Ishikawa (cell line): ENCODE data around the gene SEMA3D.
A peak's percentile ranks its signal among the peaks of the same experiment; 100 is the strongest.

ENCODE experiments used
- CEBPB ChIP-seq: IDR thresholded peaks from 2 replicates; pipeline ENCODE4 v1.6.1; 2012
- CREB1 ChIP-seq: IDR thresholded peaks from 2 replicates; pipeline ENCODE4 v1.6.1; 2012; ENCODE audit warnings: low read depth
- EGR1 ChIP-seq: IDR thresholded peaks from 2 replicates; pipeline ENCODE4 v1.6.1; 2012
- EP300 ChIP-seq: IDR thresholded peaks from 2 replicates; pipeline ENCODE4 v1.6.1; 2012; ENCODE audit warnings: borderline replicate concordance
- FOXM1 ChIP-seq: IDR thresholded peaks from 2 replicates; pipeline ENCODE4 v1.6.1; 2012; ENCODE audit warnings: low read depth, borderline replicate concordance
- MAX ChIP-seq: IDR thresholded peaks from 2 replicates; pipeline ENCODE4 v1.6.1; 2012
- NFIC ChIP-seq: IDR thresholded peaks from 2 replicates; pipeline ENCODE4 v1.6.1; 2012
- RAD21 ChIP-seq: IDR thresholded peaks from 2 replicates; pipeline ENCODE4 v1.6.1; 2012; ENCODE audit warnings: low read depth
- REST ChIP-seq: IDR thresholded peaks from 2 replicates; pipeline ENCODE4 v1.6.1; 2012; ENCODE audit warnings: low read depth, mild to moderate bottlenecking
- TAF1 ChIP-seq: IDR thresholded peaks from 2 replicates; pipeline ENCODE4 v1.6.1; 2012; ENCODE audit warnings: low read depth, mild to moderate bottlenecking
- TCF12 ChIP-seq: IDR thresholded peaks from 2 replicates; pipeline ENCODE4 v1.6.1; 2012; ENCODE audit warnings: low read depth
- TEAD4 ChIP-seq: IDR thresholded peaks from 2 replicates; pipeline ENCODE4 v1.6.1; 2012
- YY1 ChIP-seq: IDR thresholded peaks from 2 replicates; pipeline ENCODE4 v1.6.1; 2012; ENCODE audit warnings: low read depth
- ZBTB7A ChIP-seq: IDR thresholded peaks from 2 replicates; pipeline ENCODE4 v1.6.1; 2012; ENCODE audit warnings: low read depth
- TF ChIP-seq, protein P1 (sequence below): IDR thresholded peaks from 2 replicates; pipeline ENCODE4 v1.6.1; 2012

SEMA3D gene

DNA sequence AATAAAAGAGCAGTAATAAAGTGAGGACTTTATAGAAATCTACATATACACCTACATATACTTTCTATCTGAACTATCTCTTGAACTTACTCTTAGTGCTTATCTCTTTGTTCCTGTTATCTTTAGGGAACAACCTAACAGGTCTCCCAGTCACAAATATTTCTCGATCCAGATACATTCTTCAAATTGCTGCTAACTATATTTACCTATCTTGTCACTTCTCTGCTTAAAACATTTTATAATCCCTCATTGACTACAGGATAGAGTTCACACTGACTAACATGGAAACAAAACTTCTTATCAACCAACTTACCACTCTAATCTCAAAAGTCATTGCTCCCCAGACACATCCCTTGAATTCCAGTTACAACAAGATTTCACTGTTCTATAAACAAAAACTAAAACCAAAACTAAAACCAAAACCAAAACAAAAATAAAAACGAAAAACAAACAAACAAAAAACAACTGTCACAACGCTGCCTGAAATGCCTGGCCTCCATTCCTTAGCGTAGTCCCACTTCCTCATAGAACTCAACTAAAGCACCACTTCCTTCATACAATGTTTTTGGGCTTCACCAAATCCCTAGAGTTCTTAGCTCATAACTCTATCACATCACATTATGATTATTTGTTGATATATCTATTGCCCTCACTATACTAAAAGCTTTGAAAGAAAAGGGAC lies 134.7 kb downstream of the SEMA3D start:
- no peak for TF ChIP-seq REST
- TF ChIP-seq, protein P1, sequence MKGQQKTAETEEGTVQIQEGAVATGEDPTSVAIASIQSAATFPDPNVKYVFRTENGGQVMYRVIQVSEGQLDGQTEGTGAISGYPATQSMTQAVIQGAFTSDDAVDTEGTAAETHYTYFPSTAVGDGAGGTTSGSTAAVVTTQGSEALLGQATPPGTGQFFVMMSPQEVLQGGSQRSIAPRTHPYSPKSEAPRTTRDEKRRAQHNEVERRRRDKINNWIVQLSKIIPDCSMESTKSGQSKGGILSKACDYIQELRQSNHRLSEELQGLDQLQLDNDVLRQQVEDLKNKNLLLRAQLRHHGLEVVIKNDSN = no peak
- no peak for TF ChIP-seq MAX
- TF ChIP-seq YY1 = no peak
- TF ChIP-seq EGR1 = no peak
- no peak for TF ChIP-seq RAD21
- TF ChIP-seq ZBTB7A = no peak
- TF ChIP-seq TEAD4 = no peak
- TF ChIP-seq TAF1 = no peak
- TF ChIP-seq NFIC = no peak
- TF ChIP-seq CREB1 = no peak
- TF ChIP-seq CEBPB = no peak
- no peak for TF ChIP-seq TCF12
- TF ChIP-seq EP300 = no peak
- no peak for TF ChIP-seq FOXM1

- TF ChIP-seq YY1 (no peak), RAD21 (no peak), CREB1 (no peak), ZBTB7A (no peak), TEAD4 (no peak), MAX (no peak), CEBPB (no peak), TAF1 (no peak), EGR1 (no peak), FOXM1 (no peak), REST (no peak), TCF12 (no peak), NFIC (no peak), EP300 (no peak)
- TF ChIP-seq, protein P1 = no peak
Measured at GRCh38 chr7:85046534-85046933, 140.3 kb downstream of the SEMA3D start.

- TF ChIP-seq RAD21 (peak; percentile 95), EGR1 (no peak)
- TF ChIP-seq, protein P1 = no peak
Measured at GRCh38 chr7:85041605-85042216, 145.1 kb downstream of the SEMA3D start.

DNA sequence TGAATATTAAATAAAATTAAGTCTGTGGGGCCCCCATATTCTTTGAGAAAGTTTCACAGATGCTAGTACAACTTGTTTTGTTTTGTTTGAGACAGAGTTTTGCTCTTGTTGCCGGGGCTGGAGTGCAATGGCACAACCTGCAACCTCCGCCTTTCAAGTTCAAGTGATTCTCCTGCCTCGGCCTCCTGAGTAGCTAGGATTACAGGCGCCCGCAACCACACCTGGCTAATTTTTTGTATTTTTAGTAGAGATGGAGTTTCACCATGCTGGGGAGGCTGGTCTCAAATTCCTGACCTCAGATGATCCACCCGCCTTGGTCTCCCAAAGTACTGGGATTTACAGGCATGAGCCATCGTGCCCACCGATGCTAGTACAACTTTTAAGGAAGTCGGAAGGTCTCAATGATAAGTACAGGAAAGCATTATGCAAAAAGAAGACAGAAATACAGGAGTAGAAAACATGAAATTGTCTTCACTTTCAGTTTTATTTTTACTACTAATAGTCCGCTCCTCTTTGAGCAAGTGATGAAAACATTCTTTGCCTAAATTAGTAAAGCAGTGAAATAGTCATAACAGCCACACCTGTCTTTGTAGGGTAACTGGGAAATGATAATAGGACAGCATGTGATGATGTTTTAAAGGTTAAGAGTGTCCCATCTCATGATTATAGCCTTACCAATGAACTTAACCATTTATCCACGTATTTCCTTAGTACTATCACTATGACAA lies 147.5 kb downstream of the SEMA3D start:
- TF ChIP-seq MAX (no peak), EP300 (no peak), CEBPB (no peak), CREB1 (no peak), TAF1 (no peak), EGR1 (no peak), FOXM1 (no peak), TCF12 (no peak), ZBTB7A (no peak), TEAD4 (no peak), NFIC (no peak), YY1 (no peak), REST (no peak), RAD21 (no peak)
- TF ChIP-seq, protein P1 = no peak
